Measurements from ENCODE around the gene GFOD1.

DNA sequence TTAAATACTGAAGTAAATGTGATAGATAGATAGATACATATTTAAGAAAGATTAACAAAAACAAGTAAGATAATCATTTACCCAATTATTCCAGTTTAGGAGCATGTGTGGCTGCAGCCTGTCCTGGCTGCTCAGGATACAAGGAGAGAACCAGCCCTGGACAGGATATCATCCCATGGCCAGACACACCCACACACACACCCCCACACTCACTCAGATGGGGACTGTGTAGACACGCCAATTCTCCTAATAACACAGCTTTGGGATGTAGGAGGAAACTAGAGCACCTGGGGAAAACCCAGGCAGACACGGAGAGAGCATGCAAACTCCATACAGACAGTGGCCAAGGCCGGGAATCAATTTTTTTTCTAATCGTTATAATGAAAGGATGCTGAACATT is 45.6 kb downstream of the GFOD1 start:
- TF ChIP-seq, protein P1, sequence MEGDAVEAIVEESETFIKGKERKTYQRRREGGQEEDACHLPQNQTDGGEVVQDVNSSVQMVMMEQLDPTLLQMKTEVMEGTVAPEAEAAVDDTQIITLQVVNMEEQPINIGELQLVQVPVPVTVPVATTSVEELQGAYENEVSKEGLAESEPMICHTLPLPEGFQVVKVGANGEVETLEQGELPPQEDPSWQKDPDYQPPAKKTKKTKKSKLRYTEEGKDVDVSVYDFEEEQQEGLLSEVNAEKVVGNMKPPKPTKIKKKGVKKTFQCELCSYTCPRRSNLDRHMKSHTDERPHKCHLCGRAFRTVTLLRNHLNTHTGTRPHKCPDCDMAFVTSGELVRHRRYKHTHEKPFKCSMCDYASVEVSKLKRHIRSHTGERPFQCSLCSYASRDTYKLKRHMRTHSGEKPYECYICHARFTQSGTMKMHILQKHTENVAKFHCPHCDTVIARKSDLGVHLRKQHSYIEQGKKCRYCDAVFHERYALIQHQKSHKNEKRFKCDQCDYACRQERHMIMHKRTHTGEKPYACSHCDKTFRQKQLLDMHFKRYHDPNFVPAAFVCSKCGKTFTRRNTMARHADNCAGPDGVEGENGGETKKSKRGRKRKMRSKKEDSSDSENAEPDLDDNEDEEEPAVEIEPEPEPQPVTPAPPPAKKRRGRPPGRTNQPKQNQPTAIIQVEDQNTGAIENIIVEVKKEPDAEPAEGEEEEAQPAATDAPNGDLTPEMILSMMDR (IDR thresholded peaks at IDR 0.05), result no peak
- TF ChIP-seq POLR2A (IDR thresholded peaks at IDR 0.05), result no peak
- TF ChIP-seq POLR2AphosphoS5 (IDR thresholded peaks at IDR 0.05), result no peak
